KBM-7 (cell line): ENCODE results near the gene WWTR1.

ENCODE experiments used
- DNase-seq: peaks from one replicate; pipeline ENCODE4 v3.0.0-alpha.2; 2015
- in situ Hi-C: fragments of 300-500 bp; cut with MboI; formaldehyde crosslinking; loops from 2 replicates; pipeline ENCODE4 v1.14.3; 2020; ENCODE audit warnings: low sequenced_read_pairs, low pct_unique_long_range_greater_than_20kb, mixed read lengths

Gene WWTR1

GRCh38 chr3:149657926-149658743, at the start of gene WWTR1:
Gene WWTR1 (minus strand): TSS chr3:149658025. CDS start chr3:149657306, 719 bp downstream.
- in situ Hi-C loops, result no loop called here
- peak; percentile 89 for DNase-seq

GRCh38 chr3:149706905-149707304, 49.1 kb upstream of the WWTR1 start:
- DNase-seq, result no peak
- in situ Hi-C loops, result no loop called here

GRCh38 chr3:149705416-149705815, 47.6 kb upstream of the WWTR1 start:
- in situ Hi-C loops, result no loop called here
- no peak for DNase-seq

- in situ Hi-C loops, result no loop called here
- no peak for DNase-seq
These were observed 45.6 kb upstream of the WWTR1 start for GRCh38 chr3:149703466-149703865.

- in situ Hi-C loops, result no loop called here
- no peak for DNase-seq
These were observed 45.0 kb upstream of the WWTR1 start for GRCh38 chr3:149702691-149703441.

- in situ Hi-C loops, result no loop called here
These were observed 44.1 kb upstream of the WWTR1 start for GRCh38 chr3:149701977-149702350.

GRCh38 chr3:149701206-149701976, 43.6 kb upstream of the WWTR1 start:
- in situ Hi-C loops, result no loop called here
- DNase-seq, result no peak

More at GRCh38 chr3:149701977-149702350, 44.1 kb upstream of the WWTR1 start:
- DNase-seq, result no peak

- no peak for DNase-seq
- in situ Hi-C loops, result no loop called here
These were observed 30.4 kb upstream of the WWTR1 start for GRCh38 chr3:149688122-149688757.

GRCh38 chr3:149686996-149687395, 29.2 kb upstream of the WWTR1 start:
- DNase-seq, result no peak
- in situ Hi-C loops, result no loop called here

GRCh38 chr3:149678351-149678950, 20.6 kb upstream of the WWTR1 start:
- no peak for DNase-seq
- in situ Hi-C loops, result no loop called here

- in situ Hi-C loops, result no loop called here
- no peak for DNase-seq
These were observed 15.6 kb upstream of the WWTR1 start for GRCh38 chr3:149673393-149673792.

- DNase-seq, result no peak
- in situ Hi-C loops, result no loop called here
These were observed 13.1 kb upstream of the WWTR1 start for GRCh38 chr3:149670742-149671492.

- in situ Hi-C loops, result no loop called here
- no peak for DNase-seq
These were observed 9.8 kb upstream of the WWTR1 start for GRCh38 chr3:149667576-149667975.

- in situ Hi-C loops, result no loop called here
- no peak for DNase-seq
These were observed 6.1 kb upstream of the WWTR1 start for GRCh38 chr3:149663966-149664365.

- in situ Hi-C loops, result no loop called here
These were observed 4.5 kb upstream of the WWTR1 start for GRCh38 chr3:149662240-149662887.

GRCh38 chr3:149660462-149660861, 2.6 kb upstream of the WWTR1 start:
- in situ Hi-C loops, result no loop called here
- no peak for DNase-seq

More at GRCh38 chr3:149662240-149662887, 4.5 kb upstream of the WWTR1 start:
- no peak for DNase-seq

- in situ Hi-C loops, result no loop called here
- no peak for DNase-seq
These were observed 1.1 kb upstream of the WWTR1 start for GRCh38 chr3:149658744-149659497.
